Measurements from ENCODE around the gene IGSF21.

IGSF21 gene

GRCh38 chr1:18100491-18101063, 7.0 kb upstream of the IGSF21 start:
- Histone ChIP-seq H3K79me2 (ENCODE audit: control insufficient read depth, low read length) (no peaks in the 10 kb centered on the region), H3K4me2 (ENCODE audit: low read length) (no peak overlapping the region), H3K9me2 (replicated peaks; ENCODE audit: control insufficient read depth, low read length) (no peaks in the 10 kb centered on the region), H3K27ac (ENCODE audit: low read depth, low read length) (no peak overlapping the region), H3K27me3 (ENCODE audit: control insufficient read depth, low read length) (no peaks in the 10 kb centered on the region), H3F3A (ENCODE audit: control insufficient read depth, insufficient read depth) (no peaks in the 10 kb centered on the region), H4K20me1 (ENCODE audit: control insufficient read depth, insufficient read depth, low read depth, low read length) (no peaks in the 10 kb centered on the region), H3K4me1 (ENCODE audit: control insufficient read depth, low read length) (no peaks in the 10 kb centered on the region), H3K36me3 (ENCODE audit: control insufficient read depth, low read length) (no peaks in the 10 kb centered on the region), H3K4me3 (ENCODE audit: low read length) (no peak overlapping the region), H3K9me3 (ENCODE audit: control insufficient read depth, insufficient read depth, low read length) (no peaks in the 10 kb centered on the region)
- TF ChIP-seq EZH2phosphoT487 (IDR thresholded peaks at IDR 0.05; ENCODE audit: borderline replicate concordance, low read length) (no peak), CTCF (IDR thresholded peaks at IDR 0.05; ENCODE audit: low read depth, low read length, poor library complexity, severe bottlenecking) (peak; percentile 84)

GRCh38 chr1:18101508-18101907, 6.1 kb upstream of the IGSF21 start:
- Histone ChIP-seq H3K4me2 (ENCODE audit: low read length) (no peak overlapping the region), H3K36me3 (ENCODE audit: control insufficient read depth, low read length) (no peaks in the 10 kb centered on the region), H3K79me2 (ENCODE audit: control insufficient read depth, low read length) (no peaks in the 10 kb centered on the region), H3K9me3 (ENCODE audit: control insufficient read depth, insufficient read depth, low read length) (no peaks in the 10 kb centered on the region), H3K4me1 (ENCODE audit: control insufficient read depth, low read length) (no peaks in the 10 kb centered on the region), H3F3A (ENCODE audit: control insufficient read depth, insufficient read depth) (no peaks in the 10 kb centered on the region), H3K27ac (ENCODE audit: low read depth, low read length) (no peak overlapping the region), H3K27me3 (ENCODE audit: control insufficient read depth, low read length) (no peaks in the 10 kb centered on the region), H4K20me1 (ENCODE audit: control insufficient read depth, insufficient read depth, low read depth, low read length) (no peaks in the 10 kb centered on the region), H3K9me2 (replicated peaks; ENCODE audit: control insufficient read depth, low read length) (no peaks in the 10 kb centered on the region), H3K4me3 (ENCODE audit: low read length) (no peak overlapping the region)
- no peak for TF ChIP-seq CTCF (IDR thresholded peaks at IDR 0.05; ENCODE audit: low read depth, low read length, poor library complexity, severe bottlenecking)
- TF ChIP-seq EZH2phosphoT487 (IDR thresholded peaks at IDR 0.05; ENCODE audit: borderline replicate concordance, low read length) = no peak

- TF ChIP-seq EZH2phosphoT487 (IDR thresholded peaks at IDR 0.05; ENCODE audit: borderline replicate concordance, low read length) = no peak
- TF ChIP-seq CTCF (IDR thresholded peaks at IDR 0.05; ENCODE audit: low read depth, low read length, poor library complexity, severe bottlenecking) = no peak
- no peaks in the 10 kb centered on the region for H3K79me2 ChIP-seq (ENCODE audit: control insufficient read depth, low read length)
- no peaks in the 10 kb centered on the region for H3K9me2 ChIP-seq (replicated peaks; ENCODE audit: control insufficient read depth, low read length)
- no peak overlapping the region for H3K27ac ChIP-seq (ENCODE audit: low read depth, low read length)
- no peak overlapping the region for H3K4me3 ChIP-seq (ENCODE audit: low read length)
- H3K4me2 ChIP-seq (ENCODE audit: low read length) = no peak overlapping the region
- H3K27me3 ChIP-seq (ENCODE audit: control insufficient read depth, low read length) = no peaks in the 10 kb centered on the region
- no peaks in the 10 kb centered on the region for H4K20me1 ChIP-seq (ENCODE audit: control insufficient read depth, insufficient read depth, low read depth, low read length)
- no peaks in the 10 kb centered on the region for H3K36me3 ChIP-seq (ENCODE audit: control insufficient read depth, low read length)
- no peaks in the 10 kb centered on the region for H3K9me3 ChIP-seq (ENCODE audit: control insufficient read depth, insufficient read depth, low read length)
- no peaks in the 10 kb centered on the region for H3K4me1 ChIP-seq (ENCODE audit: control insufficient read depth, low read length)
- no peaks in the 10 kb centered on the region for H3F3A ChIP-seq (ENCODE audit: control insufficient read depth, insufficient read depth)
Measured at GRCh38 chr1:18103788-18104421, 3.7 kb upstream of the IGSF21 start.
